ENCODE measurements around the gene ARFIP1.

DNA sequence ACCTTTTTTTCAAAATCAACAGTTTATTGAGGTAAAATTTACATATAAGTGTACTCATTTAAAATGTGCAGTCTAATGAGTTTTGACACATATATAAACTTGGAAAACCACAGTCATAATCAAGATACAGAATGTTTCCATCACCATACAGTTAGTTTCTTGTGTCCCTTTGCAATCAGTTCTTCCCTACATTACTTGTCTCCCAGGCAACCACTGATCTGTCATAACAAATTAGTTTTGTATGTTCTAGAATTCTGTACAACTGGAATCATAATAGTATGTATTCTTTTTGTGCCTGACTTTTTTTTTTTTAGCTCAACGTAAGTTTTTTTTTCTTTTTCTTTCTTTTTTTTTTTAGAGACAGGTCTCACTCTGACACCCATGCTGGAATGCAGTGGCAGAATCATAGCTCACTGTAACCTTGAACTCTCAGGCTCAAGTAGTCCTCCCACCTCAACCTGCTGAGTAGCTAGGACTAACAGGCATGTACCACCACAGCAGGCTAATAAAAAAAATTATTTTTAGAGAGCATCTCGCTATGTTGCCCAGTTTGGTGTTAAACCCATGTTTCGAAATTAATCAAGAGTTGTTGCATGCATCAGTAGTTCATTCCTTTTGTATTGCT lies 26.9 kb downstream of the ARFIP1 start:
- TF ChIP-seq, protein P1, sequence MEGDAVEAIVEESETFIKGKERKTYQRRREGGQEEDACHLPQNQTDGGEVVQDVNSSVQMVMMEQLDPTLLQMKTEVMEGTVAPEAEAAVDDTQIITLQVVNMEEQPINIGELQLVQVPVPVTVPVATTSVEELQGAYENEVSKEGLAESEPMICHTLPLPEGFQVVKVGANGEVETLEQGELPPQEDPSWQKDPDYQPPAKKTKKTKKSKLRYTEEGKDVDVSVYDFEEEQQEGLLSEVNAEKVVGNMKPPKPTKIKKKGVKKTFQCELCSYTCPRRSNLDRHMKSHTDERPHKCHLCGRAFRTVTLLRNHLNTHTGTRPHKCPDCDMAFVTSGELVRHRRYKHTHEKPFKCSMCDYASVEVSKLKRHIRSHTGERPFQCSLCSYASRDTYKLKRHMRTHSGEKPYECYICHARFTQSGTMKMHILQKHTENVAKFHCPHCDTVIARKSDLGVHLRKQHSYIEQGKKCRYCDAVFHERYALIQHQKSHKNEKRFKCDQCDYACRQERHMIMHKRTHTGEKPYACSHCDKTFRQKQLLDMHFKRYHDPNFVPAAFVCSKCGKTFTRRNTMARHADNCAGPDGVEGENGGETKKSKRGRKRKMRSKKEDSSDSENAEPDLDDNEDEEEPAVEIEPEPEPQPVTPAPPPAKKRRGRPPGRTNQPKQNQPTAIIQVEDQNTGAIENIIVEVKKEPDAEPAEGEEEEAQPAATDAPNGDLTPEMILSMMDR (IDR thresholded peaks at IDR 0.05; ENCODE audit: insufficient read depth, low read length, poor library complexity, severe bottlenecking): no peak
- no peak for TF ChIP-seq EZH2phosphoT487 (conservative IDR thresholded peaks at IDR 0.05; ENCODE audit: low read length)

All from SU-DHL-6 (cell line).